Mucosa of descending colon (tissue), 3 donors: Measurements from ENCODE around the gene JMJD4. TPM values are rescaled to one million over a fixed set of nuclear protein-coding genes. Genes with fewer than 3 reads are reported as not detected.

ENCODE experiments used
- ATAC-seq: fragments of 200-7000 bp; cut with Tn5 transposase; one replicate; pipeline ENCODE4 v1.9.1; 2020; ENCODE audit warnings: mild to moderate bottlenecking, moderate library complexity
- DNase-seq, 3 donors: peaks; one replicate each; pipeline ENCODE4 v3.0.0-alpha.2; 2020
- H3K36me3 ChIP-seq: fragments of 200-600 bp; one replicate; pipeline ENCODE4 v1.8.0; 2021; ENCODE audit warnings: low read depth, mild to moderate bottlenecking
- H3K4me1 ChIP-seq: fragments of 200-600 bp; one replicate; pipeline ENCODE4 v1.8.0; 2021; ENCODE audit warnings: low read depth, mild to moderate bottlenecking
- H3K4me3 ChIP-seq: fragments of 200-600 bp; one replicate; pipeline ENCODE4 v1.8.0; 2021; ENCODE audit warnings: mild to moderate bottlenecking
- H3K9me3 ChIP-seq: fragments of 200-600 bp; one replicate; pipeline ENCODE4 v1.8.0; 2021; ENCODE audit warnings: mild to moderate bottlenecking
- CTCF ChIP-seq: fragments of 200-600 bp; IDR thresholded peaks from one replicate; pipeline ENCODE4 v1.8.0; 2022; ENCODE audit warnings: antibody characterized with exemption, mild to moderate bottlenecking
- intact Hi-C, 2 donors: fragments of 100-400 bp; cut with DNase I in 1 of 2; cut with micrococcal nuclease in 1 of 2; formaldehyde crosslinking; loops; one replicate each; pipeline versions ENCODE4 v1.11.0 to v1.11.1; 2022; cut with DNase I, micrococcal nuclease
- total RNA-seq, 3 donors: library from RNA; stranded (reverse); fragmentation: NEBNext Ultra II Directional in 2 of 3; extraction: Animal tissue kit (Norgen Biotek cat#: 25700) in 2 of 3; gene quantifications; one replicate each; pipeline versions ENCODE4 v1.2.1 to v1.2.4, GENCODE V29; 2021 to 2023
- donor health status: DM: no; HTN: no; CAD: no; lungs with moderate emphysema.
- donor health status: DM: no; HTN: no; CAD: no.
- donor health status: DM: no; HTN: yes; CAD: no.

JMJD4 gene
- total RNA-seq, 3 donors from 2014 or later: 12.3 to 18.1 (median 13.8) TPM

- DNase-seq (no peak), ATAC-seq (no peak)
- Histone ChIP-seq H3K4me1 (no peaks in the 10 kb centered on the region), H3K36me3 (no peaks in the 10 kb centered on the region), H3K9me3 (peaks cover 44% of the 10 kb centered on the region), H3K4me3 (no peak overlapping the region)
- intact Hi-C loops: no loop called here
- TF ChIP-seq CTCF: no peak
Observed at GRCh38 chr1:227697321-227697864, 37.7 kb downstream of the JMJD4 start.

GRCh38 chr1:227685807-227686206 lies 49.3 kb downstream of the JMJD4 start:
- DNase-seq: peak in 1 of 3 donors; percentile 2
- Histone ChIP-seq H3K4me1 (no peaks in the 10 kb centered on the region), H3K4me3 (no peak overlapping the region), H3K9me3 (peaks cover 49% of the 10 kb centered on the region), H3K36me3 (no peaks in the 10 kb centered on the region)
- ATAC-seq: no peak
- intact Hi-C loops: no loop called here
- TF ChIP-seq CTCF: no peak

Other genes starting within 250 kb of the JMJD4 start
- gene ZNF678, start 171.7 kb downstream of the JMJD4 start, total RNA-seq: 10 to 100 TPM in 1 of 3 donors, 1 to 10 TPM in 2; 6.8 to 10.4 (median 8.9) TPM
- 10 to 100 TPM; 16.4 to 31.9 (median 27.6) TPM for gene SNAP47, start 133 bp upstream of the JMJD4 start, total RNA-seq
- not detected for gene PRSS38, start 80.4 kb upstream of the JMJD4 start, total RNA-seq
- gene WNT9A, start 212.6 kb upstream of the JMJD4 start, total RNA-seq: 10 to 100 TPM in 1 of 3 donors, 1 to 10 TPM in 2; 1.7 to 12.7 (median 2.4) TPM